WTC11 (cell line): Measurements from ENCODE around the gene HEATR5A. TPM values are rescaled to one million over a fixed set of nuclear protein-coding genes. Genes with fewer than 3 reads are reported as not detected.

Source experiments
- ATF3 ChIP-seq: sonication (generic); formaldehyde crosslinking; conservative IDR thresholded peaks from 2 replicates; pipeline ENCODE4 v1.8.1; 2022; ENCODE audit warnings: mild to moderate bottlenecking, missing genetic modification reagents
- CBFB ChIP-seq: sonication (generic); formaldehyde crosslinking; IDR thresholded peaks from 2 replicates; pipeline ENCODE4 v1.8.1; 2022; ENCODE audit warnings: mild to moderate bottlenecking, low read depth, missing genetic modification reagents
- E2F5 ChIP-seq: sonication (generic); formaldehyde crosslinking; IDR thresholded peaks from 2 replicates; pipeline ENCODE4 v1.8.1; 2022; ENCODE audit warnings: mild to moderate bottlenecking, moderate library complexity, missing genetic modification reagents
- EMX1 ChIP-seq: fragments of 250-450 bp; sonication (Bioruptor Pico); IDR thresholded peaks from 2 replicates; pipeline ENCODE4 v1.8.0; 2021; ENCODE audit warnings: mild to moderate bottlenecking
- ERG ChIP-seq: fragments of 250-450 bp; sonication (Bioruptor Pico); IDR thresholded peaks from 2 replicates; pipeline ENCODE4 v1.8.0; 2021; ENCODE audit warnings: mild to moderate bottlenecking
- ETV6 ChIP-seq: sonication (generic); formaldehyde crosslinking; IDR thresholded peaks from 2 replicates; pipeline ENCODE4 v1.8.1; 2022; ENCODE audit warnings: mild to moderate bottlenecking, missing genetic modification reagents
- FOXJ3 ChIP-seq: sonication (generic); formaldehyde crosslinking; IDR thresholded peaks from 2 replicates; pipeline ENCODE4 v1.9.0; 2021; ENCODE audit warnings: missing genetic modification reagents, mild to moderate bottlenecking, borderline replicate concordance
- FOXK1 ChIP-seq: sonication (generic); formaldehyde crosslinking; IDR thresholded peaks from 2 replicates; pipeline ENCODE4 v1.8.0; 2022; ENCODE audit warnings: mild to moderate bottlenecking, moderate library complexity, missing genetic modification reagents
- GABPB1 ChIP-seq: sonication (generic); formaldehyde crosslinking; IDR thresholded peaks from 2 replicates; pipeline ENCODE4 v1.8.1; 2023; ENCODE audit warnings: mild to moderate bottlenecking, missing genetic modification reagents
- GRHL2 ChIP-seq: fragments of 250-450 bp; sonication (Bioruptor Pico); IDR thresholded peaks from 2 replicates; pipeline ENCODE4 v1.8.0; 2022; ENCODE audit warnings: mild to moderate bottlenecking, moderate library complexity; ENCODE audit not compliant: insufficient replicate concordance, severe bottlenecking
- MYBL2 ChIP-seq: sonication (generic); formaldehyde crosslinking; IDR thresholded peaks from 2 replicates; pipeline ENCODE4 v1.8.1; 2023; ENCODE audit warnings: mild to moderate bottlenecking, moderate library complexity, missing genetic modification reagents
- NFYB ChIP-seq: sonication (generic); formaldehyde crosslinking; conservative IDR thresholded peaks from 2 replicates; pipeline ENCODE4 v1.8.0; 2022; ENCODE audit warnings: low read depth, missing genetic modification reagents
- NR3C1 ChIP-seq: sonication (generic); formaldehyde crosslinking; conservative IDR thresholded peaks from 2 replicates; pipeline ENCODE4 v1.8.1; 2023; ENCODE audit warnings: low read depth, mild to moderate bottlenecking, missing genetic modification reagents
- RELA ChIP-seq: sonication (generic); formaldehyde crosslinking; IDR thresholded peaks from 2 replicates; pipeline ENCODE4 v1.8.1; 2022; ENCODE audit warnings: missing genetic modification reagents, mild to moderate bottlenecking, borderline replicate concordance
- SP1 ChIP-seq: sonication (generic); formaldehyde crosslinking; conservative IDR thresholded peaks from 2 replicates; pipeline ENCODE4 v1.8.1; 2022; ENCODE audit warnings: missing genetic modification reagents
- STAT6 ChIP-seq: sonication (generic); formaldehyde crosslinking; conservative IDR thresholded peaks from 2 replicates; pipeline ENCODE4 v1.8.1; 2023; ENCODE audit warnings: mild to moderate bottlenecking, low read depth, missing genetic modification reagents, moderate library complexity
- TEAD1 ChIP-seq: sonication (generic); formaldehyde crosslinking; IDR thresholded peaks from 2 replicates; pipeline ENCODE4 v1.8.0; 2022; ENCODE audit warnings: mild to moderate bottlenecking, missing genetic modification reagents
- USF2 ChIP-seq: sonication (generic); formaldehyde crosslinking; IDR thresholded peaks from 2 replicates; pipeline ENCODE4 v1.8.1; 2023; ENCODE audit warnings: mild to moderate bottlenecking, missing genetic modification reagents, moderate library complexity
- ZBTB21 ChIP-seq: sonication (generic); formaldehyde crosslinking; IDR thresholded peaks from 2 replicates; pipeline ENCODE4 v1.8.1; 2023; ENCODE audit warnings: mild to moderate bottlenecking, missing genetic modification reagents, borderline replicate concordance
- ZNF121 ChIP-seq: sonication (generic); formaldehyde crosslinking; IDR thresholded peaks from 2 replicates; pipeline ENCODE4 v1.8.0; 2023; ENCODE audit warnings: missing genetic modification reagents
- ZNF232 ChIP-seq: sonication (generic); formaldehyde crosslinking; IDR thresholded peaks from 2 replicates; pipeline ENCODE4 v1.8.0; 2022; ENCODE audit warnings: mild to moderate bottlenecking, missing genetic modification reagents
- ZNF396 ChIP-seq: fragments of 250-450 bp; sonication (Bioruptor Pico); IDR thresholded peaks from 2 replicates; pipeline ENCODE4 v1.8.0; 2021; ENCODE audit warnings: mild to moderate bottlenecking, moderate library complexity, borderline replicate concordance
- ZNF532 ChIP-seq: fragments of 250-450 bp; sonication (Bioruptor Pico); IDR thresholded peaks from 2 replicates; pipeline ENCODE4 v1.9.0; 2021; ENCODE audit warnings: mild to moderate bottlenecking, borderline replicate concordance
- total RNA-seq: library from RNA; stranded (reverse); gene quantifications from 3 replicates; pipeline ENCODE4 v1.2.3, GENCODE V29; 2021

HEATR5A gene
- total RNA-seq, 1 experiment from 2014 or later, result 36.2 TPM

GRCh38 chr14:31420319-31421111 lies at the start of gene HEATR5A (continued):
- no peak for TF ChIP-seq STAT6 (CRISPR knock-in tag)
- peak; percentile 93 for TF ChIP-seq E2F5 (CRISPR knock-in tag)
- TF ChIP-seq FOXJ3 (CRISPR knock-in tag), result no peak
- 0 out of 2 replicates have a peak, but pooled peaks have one; percentile 14 for TF ChIP-seq RELA (CRISPR knock-in tag)
- TF ChIP-seq GABPB1 (CRISPR knock-in tag), result peak; percentile 90
- no peak for TF ChIP-seq ZNF532 (CRISPR knock-in tag)
- no peak for TF ChIP-seq ZNF396 (CRISPR knock-in tag)
- peak; percentile 65; the same call in 1 of the 2 replicates for TF ChIP-seq MYBL2 (CRISPR knock-in tag)
- peak; percentile 58 for TF ChIP-seq NFYB
- 0 out of 2 replicates have a peak, but pooled peaks have one; percentile 48 for TF ChIP-seq CBFB (CRISPR knock-in tag)
- TF ChIP-seq EMX1 (CRISPR knock-in tag), result peak; percentile 45; the same call in 1 of the 2 replicates
- peak; percentile 93; the same call in 1 of the 2 replicates for TF ChIP-seq ETV6 (CRISPR knock-in tag)
- peak; percentile 75; the same call in 1 of the 2 replicates for TF ChIP-seq TEAD1
- peak; percentile 98 for TF ChIP-seq SP1
- TF ChIP-seq ERG (CRISPR knock-in tag), result 0 out of 2 replicates have a peak, but pooled peaks have one; percentile 32
- TF ChIP-seq USF2 (CRISPR knock-in tag), result 0 out of 2 replicates have a peak, but pooled peaks have one; percentile 20
- no peak for TF ChIP-seq GRHL2 (CRISPR knock-in tag)
- TF ChIP-seq ATF3 (CRISPR knock-in tag), result no peak
- TF ChIP-seq ZNF121, result peak; percentile 93
- peak; percentile 85 for TF ChIP-seq ZNF232 (CRISPR knock-in tag)
- no peak; the same call in 1 of the 2 replicates for TF ChIP-seq NR3C1 (CRISPR knock-in tag)
- TF ChIP-seq ZBTB21 (CRISPR knock-in tag), result peak; percentile 37; the same call in 1 of the 2 replicates
- TF ChIP-seq FOXK1 (CRISPR knock-in tag), result peak; percentile 93
